CD1c-positive myeloid dendritic cell (primary cell): ENCODE results near the gene TSNAXIP1.
"Not testable (repeated sequence)": the region's sequence is repeated elsewhere in the genome, so short reads cannot be mapped to it uniquely, and the experiment has no call there.

Source experiments
- DNase-seq: peaks from one replicate; pipeline ENCODE4 v3.0.0-alpha.2; 2016; ENCODE audit errors: extremely low spot score

The TSNAXIP1 gene

DNA sequence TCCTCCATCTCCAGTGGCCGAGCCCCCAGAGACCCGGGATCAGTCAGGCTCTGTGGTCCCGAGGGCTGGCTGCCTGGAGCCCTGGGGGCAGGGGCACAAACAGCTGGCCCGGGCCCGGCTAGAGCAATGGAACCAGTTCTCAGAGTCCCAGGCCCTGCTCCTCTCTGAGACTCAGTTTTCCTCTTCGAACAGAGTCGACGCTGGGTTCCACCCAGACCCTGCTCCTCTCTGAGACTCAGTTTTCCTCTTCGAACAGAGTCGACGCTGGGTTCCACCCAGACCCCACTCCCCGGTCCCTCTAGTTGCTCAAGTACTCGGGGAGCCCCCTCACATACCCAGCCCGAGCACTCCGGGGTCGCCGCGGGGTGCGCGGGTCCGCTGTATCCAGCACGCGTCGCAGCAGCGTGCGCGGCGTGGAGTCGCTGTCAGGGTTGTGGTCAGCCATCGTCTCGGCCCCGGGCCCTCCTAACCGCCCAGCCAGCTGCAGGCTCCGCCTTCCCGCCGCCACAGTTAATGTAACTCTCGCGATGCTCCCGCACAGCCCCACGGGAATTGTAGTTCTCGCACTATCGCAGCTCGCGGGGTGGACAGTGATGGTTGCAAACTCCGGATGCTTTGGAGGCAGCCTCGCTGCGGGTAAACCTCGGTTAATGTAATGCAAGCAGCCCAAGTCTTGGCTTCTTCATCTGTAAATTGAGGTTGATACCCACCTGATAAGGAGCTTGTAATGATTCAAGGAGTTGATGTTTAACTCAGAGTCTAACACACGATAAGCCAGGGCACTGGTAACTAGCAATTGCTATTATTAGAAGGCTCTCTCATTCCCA lies 26.9 kb downstream of the TSNAXIP1 start:
- peak; percentile 97 for DNase-seq

DNA sequence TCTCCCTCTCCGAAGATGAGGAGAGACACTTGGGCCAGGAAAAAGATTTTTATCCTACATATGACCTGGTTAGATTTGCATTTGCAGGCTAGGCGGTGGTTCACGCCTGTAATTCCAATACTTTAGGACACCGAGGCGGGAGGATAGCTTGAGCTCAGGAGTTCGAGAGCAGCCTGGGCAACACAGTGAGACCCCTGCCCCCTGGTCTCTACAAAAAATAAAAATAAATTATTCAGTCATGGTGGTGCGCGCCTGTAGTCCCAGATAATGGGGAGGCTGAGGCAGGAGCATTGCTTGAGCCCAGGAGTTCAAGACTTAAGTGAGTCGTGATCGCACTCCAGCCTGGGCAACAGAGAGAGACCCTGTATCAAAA lies 27.5 kb downstream of the TSNAXIP1 start:
- no peak for DNase-seq

DNA sequence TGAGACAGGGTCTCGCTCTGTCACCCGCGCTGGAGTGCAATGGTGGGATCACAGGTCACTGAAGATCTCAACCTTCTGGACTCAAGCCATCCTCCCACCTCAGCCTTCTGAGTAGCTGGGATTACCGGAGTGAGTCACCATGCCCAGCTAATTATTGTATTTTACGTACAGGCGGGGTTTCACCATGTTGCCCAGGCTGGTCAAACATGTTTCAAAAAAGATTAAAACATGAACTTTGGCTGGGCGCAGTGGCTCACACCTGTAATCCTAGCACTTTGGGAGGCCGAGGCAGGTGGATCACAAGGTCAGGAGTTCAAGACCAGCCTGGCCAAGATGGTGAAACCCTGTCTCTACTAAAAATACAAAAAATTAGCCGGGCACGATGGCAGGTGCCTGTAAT lies 30.5 kb downstream of the TSNAXIP1 start:
- DNase-seq = not testable (repeated sequence)

DNA sequence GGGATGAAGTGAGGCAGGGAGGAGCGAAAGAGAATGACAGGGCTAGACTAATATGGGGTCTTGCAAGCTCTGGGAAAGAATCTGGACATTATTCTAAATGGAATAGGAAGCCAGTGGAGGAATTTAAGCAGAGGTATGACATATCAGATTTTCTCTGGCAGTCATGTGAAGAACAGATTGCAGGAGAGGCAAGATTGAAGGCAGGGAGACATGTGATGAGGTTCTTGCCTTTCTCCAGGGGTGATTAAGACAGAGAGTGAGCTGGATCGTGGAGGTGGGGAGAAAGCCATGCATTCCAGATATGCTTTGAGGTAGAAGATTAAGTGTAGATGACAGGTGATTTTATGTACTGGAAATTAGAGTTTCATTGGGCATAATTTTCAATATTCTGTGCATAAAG lies 31.1 kb downstream of the TSNAXIP1 start:
- DNase-seq = no peak

DNA sequence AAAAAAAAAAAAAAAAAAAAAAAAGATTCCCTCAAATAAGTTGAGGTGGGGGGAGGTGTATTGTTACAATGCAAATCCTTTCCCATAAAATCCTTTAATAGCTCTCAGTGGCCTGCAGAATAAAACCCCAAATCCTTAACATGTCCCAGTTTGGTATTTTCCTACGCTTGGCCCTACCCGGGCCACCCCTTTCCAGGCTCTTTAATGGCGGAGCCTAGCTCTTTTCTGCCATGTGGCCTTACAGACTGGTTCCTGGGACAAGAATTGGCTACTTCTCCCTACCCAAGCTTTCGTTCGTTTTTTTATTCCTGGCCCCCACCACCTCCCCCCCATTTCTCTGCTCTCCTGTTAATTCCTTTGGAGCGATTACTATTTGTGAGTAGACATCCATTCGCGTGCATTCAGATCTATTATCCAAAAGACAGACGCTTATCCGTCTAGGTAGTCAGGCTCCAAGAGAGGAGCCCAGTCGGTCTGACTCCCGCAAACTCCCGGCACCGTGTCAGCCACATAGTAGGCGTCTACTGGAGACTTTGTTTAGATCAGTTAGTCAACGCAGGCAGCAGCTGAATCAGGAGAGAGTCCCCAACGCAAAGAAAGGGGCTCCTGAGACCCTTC lies 34.6 kb downstream of the TSNAXIP1 start:
- DNase-seq = no peak

DNA sequence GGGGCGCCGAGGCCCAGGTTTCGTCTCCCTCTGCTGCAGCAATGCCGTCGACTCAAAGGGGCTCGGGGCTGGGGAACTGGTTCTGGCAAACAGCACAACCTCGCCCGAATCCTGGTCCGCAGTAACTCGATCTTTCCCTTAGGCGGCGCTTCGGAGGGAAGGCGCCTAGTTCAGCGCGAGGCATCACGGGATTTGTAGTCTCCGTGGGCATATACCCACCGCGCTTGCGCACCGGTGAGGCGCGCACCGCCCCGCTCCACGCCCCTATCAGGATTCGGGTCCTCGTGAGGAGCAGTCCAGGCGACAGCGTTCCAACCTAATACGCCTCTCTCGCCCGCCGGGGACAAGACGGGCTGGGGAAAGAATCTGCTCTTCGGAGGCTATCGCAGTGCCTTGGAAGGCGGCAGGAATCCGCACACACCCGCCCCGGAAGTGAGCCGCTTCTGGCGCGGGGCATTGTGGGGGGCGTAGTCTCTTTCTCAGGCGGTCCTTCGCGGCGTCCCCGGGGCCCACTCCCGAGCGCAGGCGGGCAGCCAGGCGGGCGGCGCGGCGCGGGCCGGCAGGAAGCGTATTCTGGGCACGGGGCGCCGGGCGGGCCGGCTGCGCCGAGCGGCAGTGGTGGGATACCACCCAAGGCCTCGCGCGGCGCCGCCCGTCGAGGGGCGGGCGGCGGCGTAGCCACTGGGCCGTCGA lies 35.3 kb downstream of the TSNAXIP1 start, which contains the start of gene THAP11:
Gene THAP11 (plus strand): TSS at position 505 of the 693 bp plus-strand sequence. CDS start 235 bp downstream, outside the sequence.
- peak; percentile 98 for DNase-seq

DNA sequence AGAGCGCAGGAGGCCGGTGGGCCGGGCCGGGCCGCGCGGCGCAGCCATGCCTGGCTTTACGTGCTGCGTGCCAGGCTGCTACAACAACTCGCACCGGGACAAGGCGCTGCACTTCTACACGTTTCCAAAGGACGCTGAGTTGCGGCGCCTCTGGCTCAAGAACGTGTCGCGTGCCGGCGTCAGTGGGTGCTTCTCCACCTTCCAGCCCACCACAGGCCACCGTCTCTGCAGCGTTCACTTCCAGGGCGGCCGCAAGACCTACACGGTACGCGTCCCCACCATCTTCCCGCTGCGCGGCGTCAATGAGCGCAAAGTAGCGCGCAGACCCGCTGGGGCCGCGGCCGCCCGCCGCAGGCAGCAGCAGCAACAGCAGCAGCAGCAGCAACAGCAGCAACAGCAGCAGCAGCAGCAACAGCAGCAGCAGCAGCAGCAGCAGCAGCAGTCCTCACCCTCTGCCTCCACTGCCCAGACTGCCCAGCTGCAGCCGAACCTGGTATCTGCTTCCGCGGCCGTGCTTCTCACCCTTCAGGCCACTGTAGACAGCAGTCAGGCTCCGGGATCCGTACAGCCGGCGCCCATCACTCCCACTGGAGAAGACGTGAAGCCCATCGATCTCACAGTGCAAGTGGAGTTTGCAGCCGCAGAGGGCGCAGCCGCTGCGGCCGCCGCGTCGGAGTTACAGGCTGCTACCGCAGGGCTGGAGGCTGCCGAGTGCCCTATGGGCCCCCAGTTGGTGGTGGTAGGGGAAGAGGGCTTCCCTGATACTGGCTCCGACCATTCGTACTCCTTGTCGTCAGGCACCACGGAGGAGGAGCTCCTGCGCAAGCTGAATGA lies 36.0 kb downstream of the TSNAXIP1 start:
- peak; percentile 52 for DNase-seq

DNA sequence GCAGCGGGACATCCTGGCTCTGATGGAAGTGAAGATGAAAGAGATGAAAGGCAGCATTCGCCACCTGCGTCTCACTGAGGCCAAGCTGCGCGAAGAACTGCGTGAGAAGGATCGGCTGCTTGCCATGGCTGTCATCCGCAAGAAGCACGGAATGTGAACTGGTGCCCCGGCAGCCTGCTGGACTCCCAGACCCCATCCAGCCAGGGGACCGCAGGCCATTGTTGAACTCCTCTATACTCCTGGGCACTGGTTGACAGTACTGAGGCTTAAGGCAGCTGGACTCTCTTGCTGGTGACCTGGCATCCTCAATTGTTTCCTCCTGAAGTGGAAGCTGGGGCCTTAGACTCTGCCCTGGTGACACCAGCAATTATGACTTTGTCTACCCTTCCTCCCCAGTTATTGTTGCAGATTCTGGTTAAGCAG lies 36.7 kb downstream of the TSNAXIP1 start:
- no peak for DNase-seq

DNA sequence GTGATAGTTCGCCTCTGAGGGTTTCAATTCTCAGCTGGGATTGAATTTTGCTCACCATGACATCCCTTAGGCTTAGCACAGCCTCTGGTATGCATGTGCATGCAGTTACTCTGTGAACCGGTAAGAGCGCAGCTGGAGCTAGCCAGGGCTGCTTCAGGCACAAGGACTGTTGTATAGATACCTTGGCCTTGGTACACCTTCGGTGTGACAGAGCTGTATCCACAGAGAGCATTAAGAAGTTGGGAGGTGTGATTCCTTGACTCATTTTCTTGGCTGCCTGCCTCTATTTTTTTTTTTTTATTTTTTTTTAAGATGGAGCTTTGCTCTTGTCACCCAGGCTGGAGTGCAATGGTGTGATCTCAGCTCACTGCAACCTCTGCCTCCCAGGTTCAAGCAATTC lies 37.8 kb downstream of the TSNAXIP1 start:
- no peak for DNase-seq

DNA sequence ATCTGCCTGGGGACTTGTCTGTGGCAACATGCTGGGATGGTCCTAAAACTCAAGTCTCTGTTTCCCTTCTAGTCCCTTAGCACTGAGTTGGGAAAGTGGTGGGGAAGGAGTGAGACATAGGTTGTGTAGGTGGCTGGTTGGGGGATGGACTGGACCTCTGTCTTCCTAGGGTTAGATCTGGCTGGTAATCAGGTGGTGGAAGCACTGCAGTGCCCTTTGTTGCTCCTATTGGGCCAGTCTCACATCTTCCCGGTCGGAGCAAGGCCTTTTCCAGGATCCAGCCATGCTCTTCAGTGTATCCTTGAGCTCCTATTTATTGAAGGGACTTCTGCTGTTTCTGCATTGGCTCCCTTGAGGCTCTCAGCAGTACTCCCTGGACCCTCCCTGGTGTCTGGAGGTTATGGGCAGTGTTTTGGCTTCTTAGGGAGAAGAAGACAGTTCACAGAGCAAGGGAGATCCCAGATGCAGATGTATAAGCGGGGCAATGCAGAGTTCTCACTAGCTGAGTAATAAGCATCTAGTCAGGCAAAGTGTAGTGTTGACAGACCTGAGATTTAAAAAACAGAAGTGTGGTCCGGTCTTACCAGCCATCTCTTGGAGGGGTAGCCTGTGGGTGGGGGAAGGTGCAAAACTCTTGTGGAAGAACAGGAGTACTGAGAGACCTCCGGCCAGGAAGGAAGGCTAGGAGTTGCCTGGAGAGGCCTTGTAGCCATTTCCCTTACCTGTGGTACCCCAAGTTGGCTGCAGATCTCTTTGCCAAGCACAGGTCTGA lies 38.8 kb downstream of the TSNAXIP1 start:
- peak; percentile 57 for DNase-seq

DNA sequence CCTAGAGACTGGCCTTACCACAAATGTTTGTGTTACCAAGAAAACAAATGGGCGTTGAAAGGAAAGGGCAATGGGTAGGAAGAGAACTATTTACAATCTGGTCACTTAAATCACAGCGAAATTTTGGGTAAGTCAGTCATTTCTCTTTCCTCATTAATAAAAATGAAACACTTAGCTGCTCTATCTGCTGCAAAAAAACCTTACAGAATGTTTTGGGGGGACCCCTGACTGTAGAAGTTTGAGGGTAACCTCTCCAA lies 39.3 kb downstream of the TSNAXIP1 start:
- no peak for DNase-seq

DNA sequence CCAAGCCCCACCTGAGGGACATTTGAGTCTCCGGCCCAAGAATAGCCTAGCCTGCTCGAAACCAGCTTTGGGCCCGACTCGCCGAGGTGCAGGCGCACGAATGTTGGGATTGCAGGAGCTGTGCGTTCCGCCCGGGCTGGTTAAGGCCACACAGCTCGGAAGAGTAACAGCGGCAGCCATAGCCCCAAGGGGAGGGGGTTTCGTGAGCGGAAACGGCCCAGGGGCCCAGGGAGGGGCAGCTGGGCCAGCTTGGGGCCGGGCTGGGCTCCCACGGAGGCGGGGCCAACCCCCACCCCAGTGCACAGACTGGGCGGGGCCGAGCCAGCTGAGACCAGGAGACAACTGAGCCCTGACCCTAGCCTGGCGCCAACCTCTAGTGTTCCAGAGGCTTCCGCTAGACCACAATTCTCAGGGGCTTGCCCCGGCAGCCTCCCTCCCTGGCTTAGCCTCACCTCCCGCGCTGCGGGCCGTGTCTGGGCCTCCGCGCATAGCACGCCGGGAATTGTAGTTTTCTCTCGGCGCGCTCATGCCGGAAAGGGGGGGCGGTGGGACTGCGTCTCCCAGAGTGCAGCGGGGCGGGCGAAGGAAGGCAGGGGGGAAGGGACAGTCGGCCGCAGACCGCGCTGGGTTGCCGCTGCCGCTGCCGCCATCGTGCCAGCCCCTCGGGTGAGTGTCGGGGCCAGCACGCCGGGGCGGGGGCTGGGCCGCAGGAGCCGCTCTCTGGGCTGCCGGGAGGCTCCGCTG lies 39.8 kb downstream of the TSNAXIP1 start, which contains the start of gene NUTF2:
Gene NUTF2 (plus strand): TSS at position 614 of the 744 bp plus-strand sequence. CDS start 18,198 bp downstream, outside the sequence.
- DNase-seq = peak; percentile 97

DNA sequence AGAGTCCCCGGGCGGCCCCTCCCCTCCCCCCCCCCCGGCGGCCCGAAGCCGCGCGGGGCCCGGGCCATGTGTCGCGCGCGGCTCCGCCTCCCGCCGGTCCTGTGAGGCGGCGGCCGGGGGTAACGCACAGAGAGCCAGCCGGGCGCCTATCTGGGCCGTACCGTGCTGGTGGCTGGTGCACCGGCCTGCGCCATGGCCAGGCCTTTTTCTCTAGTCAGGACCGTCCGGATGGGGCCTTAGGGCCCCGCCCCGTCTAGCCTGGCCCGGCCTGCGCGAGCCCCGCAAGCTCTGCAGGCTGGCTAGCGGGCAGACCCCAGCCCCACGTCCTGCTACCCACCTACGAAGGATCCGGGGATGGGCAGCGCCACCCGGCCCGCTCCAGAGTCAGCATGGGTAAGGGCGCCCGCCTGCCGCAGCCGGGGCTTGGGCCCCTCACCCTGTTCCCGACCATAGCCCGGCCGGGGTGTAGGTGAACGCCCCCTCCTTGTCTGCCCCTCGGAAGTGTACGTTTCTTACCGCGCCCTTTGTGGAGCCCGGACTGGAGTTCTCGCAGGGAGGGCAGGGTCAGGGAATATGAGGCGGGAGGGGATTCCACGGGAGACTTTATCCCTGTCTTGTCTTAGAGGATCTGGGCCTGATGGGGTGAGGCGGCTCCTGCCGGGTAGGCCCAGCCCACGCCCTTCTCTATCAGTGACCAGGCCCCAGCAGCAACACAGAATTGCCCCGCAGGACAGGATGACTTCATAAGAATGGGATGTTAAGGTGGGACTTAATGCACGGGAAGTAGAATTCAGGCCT lies 40.6 kb downstream of the TSNAXIP1 start, which contains the start of gene CENPT:
Gene CENPT (minus strand): TSS at position 630 of the 798 bp plus-strand sequence. CDS start 13,834 bp downstream, outside the sequence.
- DNase-seq = peak; percentile 78

DNA sequence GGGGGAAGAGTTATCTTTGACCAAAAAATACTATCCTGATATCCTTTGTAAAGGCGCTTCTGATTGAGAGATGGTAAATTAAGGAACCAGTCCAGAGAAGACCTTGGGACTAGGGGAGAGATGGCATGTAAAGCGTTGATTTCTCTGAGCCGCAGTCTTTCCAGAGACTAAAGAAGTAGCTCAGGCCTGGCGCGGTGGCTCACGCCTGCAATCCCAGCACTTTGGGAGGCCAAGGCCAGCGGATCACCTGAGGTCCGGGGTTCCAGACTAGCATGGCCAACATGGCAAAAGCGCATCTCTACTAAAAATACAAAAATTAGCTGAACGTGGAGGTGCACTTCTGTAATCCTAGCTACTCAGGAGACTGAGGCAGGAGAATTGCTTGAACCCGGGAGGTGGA lies 41.4 kb downstream of the TSNAXIP1 start:
- DNase-seq = no peak

DNA sequence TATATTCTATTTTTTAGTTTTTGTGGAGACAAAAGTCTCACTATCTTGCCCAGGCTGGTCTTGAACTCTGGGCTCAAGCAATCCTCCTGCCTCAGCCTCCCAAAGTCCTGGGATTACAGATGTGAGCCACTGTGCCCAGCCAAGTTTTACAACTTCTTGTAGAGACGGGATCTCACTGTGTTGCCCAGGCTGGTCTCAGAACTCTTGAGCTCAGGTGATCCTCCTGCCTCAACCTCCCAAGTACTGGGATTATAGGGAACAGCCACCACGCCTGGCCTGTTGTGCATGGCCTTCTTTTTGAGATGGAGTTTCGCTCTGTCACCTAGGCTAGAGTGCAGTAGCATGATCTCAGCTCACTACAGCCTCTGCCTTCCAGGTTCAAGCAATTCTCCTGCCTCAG lies 47.0 kb downstream of the TSNAXIP1 start:
- DNase-seq = no peak

DNA sequence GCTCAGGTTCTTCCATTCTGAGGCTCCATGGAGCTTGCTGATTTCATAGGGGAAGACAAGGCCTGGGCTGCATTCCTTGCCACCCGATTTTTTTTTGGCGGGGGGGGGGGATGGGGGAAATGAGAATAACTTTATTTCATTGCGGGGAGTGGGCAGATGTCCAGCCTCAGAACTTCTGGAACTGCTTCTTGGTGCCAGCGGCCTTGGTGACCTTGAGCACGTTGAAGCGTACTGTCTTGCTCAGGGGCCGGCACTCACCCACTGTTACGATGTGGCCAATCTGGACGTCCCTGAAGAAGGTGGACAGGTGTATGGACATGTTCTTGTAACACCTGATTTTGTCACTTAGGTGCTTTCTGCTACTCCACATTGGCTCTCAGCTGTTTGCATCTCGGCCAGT lies 49.1 kb downstream of the TSNAXIP1 start:
- no peak for DNase-seq

DNA sequence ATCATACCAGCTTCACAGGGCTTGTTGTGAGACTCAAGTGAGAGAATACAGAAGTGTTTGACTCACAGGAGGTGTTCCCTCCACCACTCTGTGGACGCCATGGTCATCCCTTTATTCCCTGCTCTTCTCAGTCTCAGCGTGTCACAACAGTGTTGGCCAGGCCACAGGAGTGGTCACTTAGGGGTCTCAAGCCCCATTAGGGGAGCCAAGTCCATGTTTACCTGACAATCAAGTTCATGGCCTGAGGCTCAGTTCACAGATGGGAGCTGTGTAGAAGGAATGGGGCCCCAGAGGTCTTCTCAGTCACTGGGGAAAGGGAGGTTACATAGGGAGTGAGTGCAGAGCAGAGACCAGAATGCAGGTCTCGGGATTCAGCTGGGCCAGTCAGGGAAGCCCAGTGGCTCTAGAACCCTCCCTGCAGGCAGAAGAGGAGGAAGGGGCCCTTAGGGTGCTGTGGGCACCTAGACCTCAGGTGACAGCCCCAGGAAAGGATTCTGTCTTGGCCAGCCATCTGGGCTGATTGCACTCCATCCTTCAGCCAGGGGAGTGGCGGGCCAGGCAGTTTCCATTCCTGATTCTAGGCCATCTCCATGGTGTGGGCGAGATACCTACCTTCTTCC lies 50.3 kb downstream of the TSNAXIP1 start:
- DNase-seq = peak; percentile 1

DNA sequence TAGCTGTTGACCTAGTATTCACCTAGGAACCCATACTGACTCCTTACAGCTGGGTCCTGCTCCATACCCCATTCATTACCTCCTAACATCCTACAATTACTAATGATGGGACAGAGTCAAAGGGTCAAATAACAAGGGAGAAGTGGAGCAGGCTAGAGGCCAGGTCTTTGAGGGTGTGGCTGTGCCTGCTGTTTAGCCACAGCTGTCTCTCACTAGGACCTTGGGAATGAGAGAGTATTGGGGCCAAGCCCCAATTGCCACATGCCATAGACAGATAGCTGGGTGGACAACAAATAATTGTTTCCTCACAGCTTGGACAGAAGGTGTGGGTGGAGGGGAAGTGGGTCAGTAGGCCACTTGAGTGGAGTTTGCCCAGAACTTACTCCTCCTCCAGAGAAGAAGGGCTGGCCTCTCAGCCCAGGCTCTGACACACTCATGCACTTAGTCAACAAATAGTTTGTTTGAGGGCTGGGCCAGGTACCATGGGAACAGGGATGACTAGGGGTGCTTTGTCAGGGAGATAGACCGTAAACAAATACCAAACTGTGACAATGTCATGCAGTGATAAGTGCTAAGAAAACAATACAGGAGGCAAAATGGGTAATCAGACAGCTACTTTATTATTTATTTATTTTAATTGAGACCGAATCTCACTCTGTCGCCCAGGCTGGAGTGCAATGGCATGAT lies 51.0 kb downstream of the TSNAXIP1 start:
- DNase-seq = peak; percentile 98
